ENCODE data around the gene CENPH.
"Not testable (repeated sequence)": the region's sequence is repeated elsewhere in the genome, so short reads cannot be mapped to it uniquely, and the experiment has no call there.

Gene CENPH

GRCh38 chr5:69231851-69232250 lies 42.5 kb downstream of the CENPH start:
- Histone ChIP-seq H3K4me3 (ENCODE audit: low read depth in 1 of 2, low read length in 2 of 2) (no peak overlapping the region), H3K9me3 (ENCODE audit: control insufficient read depth in 1 of 2, low read length in 2 of 2) (no peaks in the 10 kb centered on the region), H3K36me3 (ENCODE audit: control insufficient read depth in 1 of 2, insufficient read depth in 2 of 2, low read length in 2 of 2) (peaks cover 7 to 27% of the 10 kb centered on the region in 2 donors), H3K4me1 (ENCODE audit: control insufficient read depth in 1 of 2, insufficient read depth in 2 of 2, low read length in 2 of 2) (peaks cover 3 to 15% of the 10 kb centered on the region in 2 donors), H3K27me3 (ENCODE audit: low read depth, low read length) (no peaks in the 10 kb centered on the region), H3K27ac (ENCODE audit: low read length) (no peak overlapping the region)

- Histone ChIP-seq H3K4me3 (ENCODE audit: low read depth in 1 of 2, low read length in 2 of 2) (peak within 1 kb of the TSS; percentile 85 to 91), H3K27me3 (ENCODE audit: low read depth, low read length) (no peaks in the 10 kb centered on the region), H3K9me3 (ENCODE audit: control insufficient read depth in 1 of 2, low read length in 2 of 2) (no peaks in the 10 kb centered on the region), H3K36me3 (ENCODE audit: control insufficient read depth in 1 of 2, insufficient read depth in 2 of 2, low read length in 2 of 2) (peaks cover 0 to 18% of the 10 kb centered on the region in 2 donors), H3K27ac (ENCODE audit: low read length) (peak within 1 kb of the TSS; percentile 84), H3K4me1 (ENCODE audit: control insufficient read depth in 1 of 2, insufficient read depth in 2 of 2, low read length in 2 of 2) (peaks cover 3 to 20% of the 10 kb centered on the region in 2 donors)
These were observed 45.3 kb downstream of the CENPH start, which contains the start of gene CDK7 for GRCh38 chr5:69234457-69235268. Gene CDK7 (plus strand): TSS chr5:69234886. CDS start chr5:69234976, 90 bp downstream.

GRCh38 chr5:69236733-69237132 lies 47.4 kb downstream of the CENPH start:
- not testable (repeated sequence) for H3K9me3 ChIP-seq (ENCODE audit: control insufficient read depth in 1 of 2, low read length in 2 of 2); H3K4me3 ChIP-seq (ENCODE audit: low read depth in 1 of 2, low read length in 2 of 2); H3K27ac ChIP-seq (ENCODE audit: low read length); H3K27me3 ChIP-seq (ENCODE audit: low read depth, low read length)
- Histone ChIP-seq H3K36me3 (ENCODE audit: control insufficient read depth in 1 of 2, insufficient read depth in 2 of 2, low read length in 2 of 2) (peaks cover 0 to 15% of the 10 kb centered on the region in 2 donors), H3K4me1 (ENCODE audit: control insufficient read depth in 1 of 2, insufficient read depth in 2 of 2, low read length in 2 of 2) (peaks cover 3 to 20% of the 10 kb centered on the region in 2 donors)

GRCh38 chr5:69237877-69238276 lies 48.5 kb downstream of the CENPH start:
- Histone ChIP-seq H3K27ac (ENCODE audit: low read length) (no peak overlapping the region), H3K9me3 (ENCODE audit: control insufficient read depth in 1 of 2, low read length in 2 of 2) (no peaks in the 10 kb centered on the region), H3K4me1 (ENCODE audit: control insufficient read depth in 1 of 2, insufficient read depth in 2 of 2, low read length in 2 of 2) (peaks cover 3 to 20% of the 10 kb centered on the region in 2 donors), H3K27me3 (ENCODE audit: low read depth, low read length) (no peaks in the 10 kb centered on the region), H3K36me3 (ENCODE audit: control insufficient read depth in 1 of 2, insufficient read depth in 2 of 2, low read length in 2 of 2) (peaks cover 0 to 15% of the 10 kb centered on the region in 2 donors), H3K4me3 (ENCODE audit: low read depth in 1 of 2, low read length in 2 of 2) (no peak overlapping the region)

- Histone ChIP-seq H3K36me3 (ENCODE audit: control insufficient read depth in 1 of 2, insufficient read depth in 2 of 2, low read length in 2 of 2) (peaks cover 0 to 15% of the 10 kb centered on the region in 2 donors), H3K27me3 (ENCODE audit: low read depth, low read length) (no peaks in the 10 kb centered on the region), H3K27ac (ENCODE audit: low read length) (no peak overlapping the region), H3K9me3 (ENCODE audit: control insufficient read depth in 1 of 2, low read length in 2 of 2) (no peaks in the 10 kb centered on the region), H3K4me1 (ENCODE audit: control insufficient read depth in 1 of 2, insufficient read depth in 2 of 2, low read length in 2 of 2) (peaks cover 3 to 20% of the 10 kb centered on the region in 2 donors), H3K4me3 (ENCODE audit: low read depth in 1 of 2, low read length in 2 of 2) (no peak overlapping the region)
These were observed 49.4 kb downstream of the CENPH start for GRCh38 chr5:69238760-69239251.

GRCh38 chr5:69242215-69242927 lies 53.0 kb downstream of the CENPH start:
- no peak overlapping the region for H3K4me3 ChIP-seq (ENCODE audit: low read depth in 1 of 2, low read length in 2 of 2)
- H3K27me3 ChIP-seq (ENCODE audit: low read depth, low read length), result no peaks in the 10 kb centered on the region
- no peaks in the 10 kb centered on the region for H3K9me3 ChIP-seq (ENCODE audit: control insufficient read depth in 1 of 2, low read length in 2 of 2)
- no peaks in the 10 kb centered on the region for H3K4me1 ChIP-seq (ENCODE audit: control insufficient read depth in 1 of 2, insufficient read depth in 2 of 2, low read length in 2 of 2)
- peaks cover 0 to 11% of the 10 kb centered on the region in 2 donors for H3K36me3 ChIP-seq (ENCODE audit: control insufficient read depth in 1 of 2, insufficient read depth in 2 of 2, low read length in 2 of 2)
- no peak overlapping the region for H3K27ac ChIP-seq (ENCODE audit: low read length)

- H3K27me3 ChIP-seq (ENCODE audit: low read depth, low read length), result no peaks in the 10 kb centered on the region
- no peaks in the 10 kb centered on the region for H3K9me3 ChIP-seq (ENCODE audit: control insufficient read depth in 1 of 2, low read length in 2 of 2)
- no peaks in the 10 kb centered on the region for H3K4me1 ChIP-seq (ENCODE audit: control insufficient read depth in 1 of 2, insufficient read depth in 2 of 2, low read length in 2 of 2)
- H3K36me3 ChIP-seq (ENCODE audit: control insufficient read depth in 1 of 2, insufficient read depth in 2 of 2, low read length in 2 of 2), result peaks cover 0 to 4% of the 10 kb centered on the region in 2 donors
- H3K27ac ChIP-seq (ENCODE audit: low read length), result no peak overlapping the region
- no peak overlapping the region for H3K4me3 ChIP-seq (ENCODE audit: low read depth in 1 of 2, low read length in 2 of 2)
These were observed 55.6 kb downstream of the CENPH start for GRCh38 chr5:69245031-69245430.

GRCh38 chr5:69248019-69248418 lies 58.6 kb downstream of the CENPH start:
- H3K27ac ChIP-seq (ENCODE audit: low read length), result no peak overlapping the region
- H3K4me3 ChIP-seq (ENCODE audit: low read depth in 1 of 2, low read length in 2 of 2), result no peak overlapping the region
- H3K27me3 ChIP-seq (ENCODE audit: low read depth, low read length), result no peaks in the 10 kb centered on the region
- no peaks in the 10 kb centered on the region for H3K36me3 ChIP-seq (ENCODE audit: control insufficient read depth in 1 of 2, insufficient read depth in 2 of 2, low read length in 2 of 2)
- H3K9me3 ChIP-seq (ENCODE audit: control insufficient read depth in 1 of 2, low read length in 2 of 2), result no peaks in the 10 kb centered on the region
- H3K4me1 ChIP-seq (ENCODE audit: control insufficient read depth in 1 of 2, insufficient read depth in 2 of 2, low read length in 2 of 2), result no peaks in the 10 kb centered on the region

- no peaks in the 10 kb centered on the region for H3K27me3 ChIP-seq (ENCODE audit: low read depth, low read length)
- no peaks in the 10 kb centered on the region for H3K9me3 ChIP-seq (ENCODE audit: control insufficient read depth in 1 of 2, low read length in 2 of 2)
- no peaks in the 10 kb centered on the region for H3K4me1 ChIP-seq (ENCODE audit: control insufficient read depth in 1 of 2, insufficient read depth in 2 of 2, low read length in 2 of 2)
- no peaks in the 10 kb centered on the region for H3K36me3 ChIP-seq (ENCODE audit: control insufficient read depth in 1 of 2, insufficient read depth in 2 of 2, low read length in 2 of 2)
- H3K4me3 ChIP-seq (ENCODE audit: low read depth in 1 of 2, low read length in 2 of 2), result no peak overlapping the region
- H3K27ac ChIP-seq (ENCODE audit: low read length), result no peak overlapping the region
These were observed 61.2 kb downstream of the CENPH start for GRCh38 chr5:69250593-69250992.

- Histone ChIP-seq H3K4me1 (ENCODE audit: control insufficient read depth in 1 of 2, insufficient read depth in 2 of 2, low read length in 2 of 2) (no peaks in the 10 kb centered on the region), H3K9me3 (ENCODE audit: control insufficient read depth in 1 of 2, low read length in 2 of 2) (no peaks in the 10 kb centered on the region), H3K36me3 (ENCODE audit: control insufficient read depth in 1 of 2, insufficient read depth in 2 of 2, low read length in 2 of 2) (peaks cover 7 to 12% of the 10 kb centered on the region in 2 donors), H3K4me3 (ENCODE audit: low read depth in 1 of 2, low read length in 2 of 2) (no peak overlapping the region), H3K27ac (ENCODE audit: low read length) (no peak overlapping the region), H3K27me3 (ENCODE audit: low read depth, low read length) (no peaks in the 10 kb centered on the region)
These were observed 63.1 kb downstream of the CENPH start for GRCh38 chr5:69252437-69252836.

- peaks cover 25% of the 10 kb centered on the region in 2 donors for H3K36me3 ChIP-seq (ENCODE audit: control insufficient read depth in 1 of 2, insufficient read depth in 2 of 2, low read length in 2 of 2)
- not testable (repeated sequence) for H3K27ac ChIP-seq (ENCODE audit: low read length); H3K27me3 ChIP-seq (ENCODE audit: low read depth, low read length); H3K9me3 ChIP-seq (ENCODE audit: control insufficient read depth in 1 of 2, low read length in 2 of 2); H3K4me1 ChIP-seq (ENCODE audit: control insufficient read depth in 1 of 2, insufficient read depth in 2 of 2, low read length in 2 of 2); H3K4me3 ChIP-seq (ENCODE audit: low read depth in 1 of 2, low read length in 2 of 2)
These were observed 66.6 kb downstream of the CENPH start for GRCh38 chr5:69255940-69256339.
